Hematopoietic multipotent progenitor cell treated with erythropoietin and hydrocortisone succinate and interleukin-3 and kit ligand, for 6 days (in vitro differentiated cells): Measurements from ENCODE around the gene KRTAP10-2.
"Not testable (repeated sequence)": the region's sequence is repeated elsewhere in the genome, so short reads cannot be mapped to it uniquely, and the experiment has no call there.

ENCODE experiments used
- DNase-seq: peaks from one replicate; pipeline ENCODE4 v3.0.0-alpha.2; 2015

Gene KRTAP10-2

GRCh38 chr21:44582055-44582454 is 30.8 kb upstream of the KRTAP10-2 start:
- DNase-seq: no peak

DNA sequence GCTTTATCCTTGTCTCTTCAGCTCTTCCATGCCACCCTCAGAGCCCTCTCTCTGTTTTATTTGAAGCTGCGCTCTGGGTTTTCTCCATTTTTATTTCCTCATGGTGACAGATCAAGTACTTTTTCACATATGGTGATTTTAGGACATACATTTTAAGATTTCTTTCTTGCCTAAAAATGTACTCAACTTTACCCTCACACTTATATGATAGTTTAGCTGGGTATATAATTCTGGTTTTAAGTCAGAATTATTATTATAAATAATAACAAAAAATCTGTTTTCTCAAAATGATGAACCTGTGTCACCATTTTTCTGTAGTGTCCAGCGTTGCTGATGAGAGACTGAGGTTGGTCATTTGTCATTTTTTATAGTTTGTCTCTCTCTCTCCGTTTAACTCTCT is 29.9 kb upstream of the KRTAP10-2 start:
- DNase-seq: no peak

DNA sequence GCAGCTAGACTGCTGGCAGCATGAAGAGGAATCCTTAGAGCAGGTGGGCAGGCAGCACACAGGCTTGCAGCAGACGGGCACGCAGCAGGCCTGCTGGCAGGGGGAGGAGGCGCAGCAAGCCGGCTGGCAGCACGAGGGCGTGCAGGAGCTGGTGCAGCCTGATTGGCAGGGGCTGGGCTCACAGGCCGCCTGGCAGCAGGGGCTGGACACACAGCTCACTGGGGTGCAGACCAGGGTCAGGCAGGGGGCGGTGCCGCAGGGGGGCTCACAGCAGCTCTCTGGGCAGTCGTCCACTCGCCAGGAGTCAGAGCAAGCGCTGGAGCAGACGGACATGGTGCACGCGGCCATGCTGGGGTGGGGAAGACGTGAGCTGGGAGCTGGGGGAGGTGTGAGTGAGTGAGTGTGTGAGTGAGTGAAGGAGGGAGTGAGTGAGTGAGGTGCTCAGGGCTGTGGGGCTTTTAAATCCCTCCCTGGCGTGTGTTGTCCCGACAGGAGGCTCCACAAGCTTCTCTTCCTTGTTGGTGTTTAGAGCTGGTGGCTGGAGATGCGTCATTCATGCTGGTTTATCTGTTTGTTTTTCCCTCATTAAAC is 29.0 kb upstream of the KRTAP10-2 start, which contains the start of gene KRTAP10-5:
TSS of gene KRTAP10-5 (minus strand) at position 374 of the 591 bp plus-strand sequence. CDS start at position 348, 26 bp downstream.
- not testable (repeated sequence) for DNase-seq

GRCh38 chr21:44579833-44580144 is 28.5 kb upstream of the KRTAP10-2 start:
- no peak for DNase-seq

DNA sequence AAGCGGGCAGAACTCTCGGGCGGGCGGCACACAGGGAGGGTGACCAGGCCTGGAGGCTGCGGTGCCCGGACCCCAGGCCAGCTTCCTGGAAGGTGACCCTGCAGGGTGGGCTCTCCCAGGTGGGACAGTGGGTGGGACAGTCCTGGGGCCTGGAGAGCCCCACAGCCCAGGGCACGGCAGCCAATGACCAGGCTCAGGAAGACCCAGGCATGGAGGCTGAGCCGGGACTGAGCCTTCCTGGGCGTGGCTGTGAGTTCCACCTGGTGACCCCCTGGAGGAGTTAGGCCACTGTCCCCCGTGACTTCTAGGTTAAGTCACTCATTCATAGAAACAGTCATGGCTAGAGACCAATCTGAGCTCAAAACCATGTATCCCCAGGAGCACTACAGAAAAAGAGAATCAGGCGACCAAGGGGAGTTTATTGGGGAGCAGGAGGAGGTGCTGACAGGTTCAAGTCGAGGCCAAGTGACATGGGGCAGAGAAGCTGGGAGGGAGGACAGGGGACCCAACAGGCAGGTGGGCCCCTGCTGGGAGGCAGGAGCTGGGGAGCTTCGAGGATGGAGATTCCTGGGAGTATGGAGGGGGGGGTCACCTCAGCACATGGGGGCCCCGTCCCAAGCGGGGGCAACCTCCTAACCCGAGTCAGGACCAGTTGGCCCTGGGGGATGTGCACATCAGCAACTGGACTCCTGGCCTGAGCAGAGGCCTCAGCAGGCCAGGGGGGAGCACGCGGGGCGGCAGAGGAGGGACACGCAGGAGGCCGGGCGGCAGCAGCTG is 27.9 kb upstream of the KRTAP10-2 start:
- DNase-seq: no peak

DNA sequence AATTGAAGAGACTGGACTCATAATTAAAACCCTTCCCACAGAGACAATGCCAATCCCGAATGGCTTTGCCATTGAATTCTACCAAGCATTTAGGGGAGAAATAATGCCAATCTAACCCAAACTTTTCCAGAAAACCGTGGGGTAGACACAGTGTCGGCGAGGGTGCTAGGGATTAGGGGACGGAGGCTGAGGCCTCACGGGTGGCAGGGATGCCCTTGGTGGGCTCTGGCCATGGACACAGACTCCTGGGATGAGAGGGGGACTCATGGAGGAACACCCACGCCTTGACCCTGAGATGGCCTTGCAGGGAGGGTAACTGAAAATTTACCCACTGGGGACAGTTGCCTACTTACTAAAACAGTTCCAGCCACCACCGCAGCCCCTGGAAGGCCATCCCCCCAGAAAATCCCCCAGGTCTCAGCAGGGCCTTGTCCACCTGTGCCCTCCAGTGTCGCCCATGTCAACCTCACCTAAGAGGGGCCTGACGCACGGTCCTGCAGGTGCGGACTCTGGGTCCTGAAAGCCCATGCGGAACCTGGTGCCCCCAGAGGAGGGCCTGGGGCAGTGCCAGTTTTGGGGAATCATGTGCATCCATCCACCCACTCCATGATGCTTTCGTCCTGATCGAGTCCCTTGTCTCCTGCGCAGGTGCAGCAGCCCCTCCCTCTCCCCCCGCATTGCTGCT is 27.2 kb upstream of the KRTAP10-2 start:
- DNase-seq: no peak

- DNase-seq: no peak
Measured at GRCh38 chr21:44576025-44576420, 24.7 kb upstream of the KRTAP10-2 start.

GRCh38 chr21:44575307-44576024 is 24.2 kb upstream of the KRTAP10-2 start:
- no peak for DNase-seq

DNA sequence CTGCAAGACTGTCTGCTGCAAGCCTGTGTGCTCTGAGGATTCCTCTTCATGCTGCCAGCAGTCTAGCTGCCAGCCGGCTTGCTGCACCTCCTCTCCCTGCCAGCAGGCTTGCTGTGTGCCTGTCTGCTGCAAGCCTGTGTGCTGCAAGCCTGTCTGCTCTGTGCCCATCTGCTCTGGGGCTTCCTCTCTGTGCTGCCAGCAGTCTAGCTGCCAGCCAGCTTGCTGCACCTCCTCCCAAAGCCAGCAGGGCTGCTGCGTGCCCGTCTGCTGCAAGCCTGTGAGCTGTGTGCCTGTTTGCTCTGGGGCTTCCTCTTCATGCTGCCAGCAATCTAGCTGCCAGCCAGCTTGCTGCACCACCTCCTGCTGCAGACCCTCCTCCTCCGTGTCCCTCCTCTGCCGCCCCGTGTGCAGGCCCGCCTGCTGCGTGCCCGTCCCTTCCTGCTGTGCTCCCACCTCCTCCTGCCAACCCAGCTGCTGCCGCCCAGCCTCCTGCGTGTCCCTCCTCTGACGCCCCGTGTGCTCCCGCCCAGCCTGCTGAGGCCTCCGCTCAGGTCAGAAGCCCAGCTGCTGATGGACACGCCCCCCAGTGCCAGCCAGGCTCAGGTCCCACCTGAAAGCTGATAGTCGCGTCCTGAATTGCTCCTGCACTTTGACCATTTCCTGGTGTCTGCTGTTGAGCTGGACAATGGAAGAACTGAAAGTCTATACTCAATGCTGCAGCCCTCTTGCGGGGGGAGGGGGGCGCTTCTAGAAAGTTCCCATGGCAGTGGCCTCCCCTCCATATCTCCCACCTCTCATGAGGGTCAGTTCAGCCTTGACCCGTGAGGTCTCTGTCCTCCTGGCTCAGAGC is 23.4 kb upstream of the KRTAP10-2 start:
- DNase-seq: no peak

- DNase-seq: not testable (repeated sequence)
Measured at GRCh38 chr21:44573630-44574456, 22.5 kb upstream of the KRTAP10-2 start, which contains the start of gene KRTAP10-4. Gene KRTAP10-4 (plus strand): TSS chr21:44573729. CDS start chr21:44573759, 30 bp downstream.

DNA sequence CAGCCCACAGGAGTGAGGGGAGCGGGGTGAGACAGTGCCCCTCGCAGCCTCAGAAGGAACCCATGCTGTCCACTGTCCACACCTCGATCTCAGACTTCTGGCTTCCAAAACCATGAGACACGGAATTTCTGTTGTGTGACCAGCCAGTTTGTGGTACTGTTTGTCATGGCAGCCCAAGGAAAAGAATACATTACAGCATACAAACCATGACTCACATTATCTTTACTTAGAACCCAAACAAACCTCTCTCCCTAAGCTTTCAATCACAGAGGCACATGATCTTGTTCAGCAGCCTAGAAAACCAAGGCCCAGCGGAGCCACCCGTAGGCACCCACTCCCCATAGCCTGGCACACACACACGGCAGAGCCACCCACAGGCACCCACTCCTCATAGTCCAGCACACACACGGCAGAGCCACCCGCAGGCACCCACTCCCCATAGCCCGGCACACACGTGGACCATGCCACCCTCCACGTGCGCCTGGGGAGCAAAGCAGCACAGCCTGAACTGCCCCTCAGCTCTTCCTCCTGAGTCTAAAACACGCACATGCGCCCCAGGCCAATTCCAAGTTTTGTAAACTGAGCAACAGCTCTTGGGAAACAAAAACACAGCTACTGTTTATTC is 21.8 kb upstream of the KRTAP10-2 start:
- no peak for DNase-seq

DNA sequence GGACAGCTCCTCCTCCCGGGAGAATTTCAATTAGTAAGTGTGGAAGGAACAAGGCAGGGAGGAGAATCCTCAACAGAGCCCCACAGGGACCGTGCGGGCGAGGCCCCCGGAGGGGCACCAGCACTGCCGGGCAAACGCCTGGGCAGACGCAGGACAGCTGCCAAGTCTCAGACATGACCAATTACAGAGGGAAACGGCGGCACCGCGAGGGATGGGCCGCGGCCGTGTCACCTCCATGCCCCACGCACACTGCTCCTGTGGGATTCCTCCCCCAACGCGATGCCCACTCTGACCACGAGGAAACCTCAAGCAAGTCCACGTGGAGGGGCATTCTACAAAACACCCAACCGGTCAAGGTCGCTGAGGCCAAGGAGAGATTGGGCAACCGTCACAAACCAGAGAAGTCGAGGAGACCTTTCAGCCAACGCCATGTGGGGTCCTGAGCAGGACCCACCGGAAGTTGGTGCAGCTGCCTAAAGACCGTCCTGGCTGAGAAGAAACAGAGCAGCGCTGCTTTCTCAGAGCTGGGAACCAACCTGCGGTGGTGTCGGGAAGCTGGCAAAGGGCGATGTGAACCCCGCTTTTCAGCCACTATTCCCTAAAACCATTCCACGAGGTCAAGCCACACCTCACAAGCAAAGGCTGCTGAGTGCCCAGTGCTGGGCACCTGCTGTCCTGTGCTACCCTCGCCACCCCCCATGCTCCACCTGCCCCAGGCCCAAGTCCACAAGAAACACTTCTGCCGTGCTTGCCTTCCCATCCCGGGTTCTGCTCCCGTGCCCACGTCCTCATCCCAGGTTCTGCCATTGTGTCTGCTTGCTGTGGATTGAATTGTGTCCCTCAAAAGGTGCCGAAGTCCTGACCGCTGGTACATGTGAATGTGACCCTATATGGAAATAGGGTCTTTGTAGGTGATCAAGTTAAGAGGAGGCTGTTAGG is 20.8 kb upstream of the KRTAP10-2 start:
- no peak for DNase-seq

DNA sequence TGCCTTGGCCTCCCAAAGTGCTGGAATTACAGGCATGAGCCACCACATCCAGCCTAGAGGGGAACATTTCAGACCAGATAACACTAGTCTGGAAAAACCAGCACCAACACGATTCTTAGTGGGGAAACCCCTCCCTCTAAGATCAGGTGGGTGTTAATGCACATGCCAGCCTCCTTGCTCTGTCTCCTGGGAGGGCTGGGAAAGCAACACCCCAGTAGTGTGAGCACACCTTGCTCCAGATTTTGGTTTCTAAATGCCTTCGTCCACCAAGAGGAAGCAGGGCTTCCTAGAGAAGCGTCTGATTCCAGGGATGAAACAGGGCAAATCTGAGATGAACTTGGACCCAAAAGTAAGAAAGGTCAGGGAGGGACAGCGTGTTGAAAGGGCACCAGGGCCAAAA is 20.0 kb upstream of the KRTAP10-2 start:
- DNase-seq: no peak

DNA sequence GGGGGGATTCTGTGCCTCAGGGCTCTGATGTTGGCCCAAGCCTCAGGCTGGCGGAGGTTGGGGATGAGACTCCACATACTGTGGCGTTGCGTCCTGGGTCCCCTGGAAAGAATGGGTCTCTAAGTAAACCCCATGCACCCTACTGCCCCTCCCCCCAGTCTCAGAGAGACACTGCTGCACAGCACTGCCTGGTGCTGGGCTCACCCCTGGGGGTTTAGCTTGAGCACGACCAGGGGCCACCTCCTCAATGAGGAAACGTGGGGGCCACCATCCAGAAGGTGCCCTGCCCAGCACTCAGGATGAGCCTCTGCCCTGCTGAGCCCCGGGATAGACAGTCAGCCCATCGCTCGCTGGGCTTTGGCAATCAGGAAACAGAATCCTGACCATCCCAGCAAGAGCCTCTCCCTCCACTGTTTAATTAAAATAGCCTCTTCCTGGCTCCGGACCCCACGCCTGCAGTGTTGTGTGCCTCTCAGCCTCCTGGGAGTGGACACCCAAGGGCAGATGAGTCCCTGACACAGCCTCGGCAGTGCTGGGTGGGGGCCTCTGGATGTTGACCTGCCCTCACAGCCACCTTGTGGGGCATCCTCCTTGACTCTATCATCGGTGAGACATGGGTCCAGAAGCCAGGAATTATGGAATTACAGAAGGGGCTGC is 18.7 kb upstream of the KRTAP10-2 start:
- no peak for DNase-seq

DNA sequence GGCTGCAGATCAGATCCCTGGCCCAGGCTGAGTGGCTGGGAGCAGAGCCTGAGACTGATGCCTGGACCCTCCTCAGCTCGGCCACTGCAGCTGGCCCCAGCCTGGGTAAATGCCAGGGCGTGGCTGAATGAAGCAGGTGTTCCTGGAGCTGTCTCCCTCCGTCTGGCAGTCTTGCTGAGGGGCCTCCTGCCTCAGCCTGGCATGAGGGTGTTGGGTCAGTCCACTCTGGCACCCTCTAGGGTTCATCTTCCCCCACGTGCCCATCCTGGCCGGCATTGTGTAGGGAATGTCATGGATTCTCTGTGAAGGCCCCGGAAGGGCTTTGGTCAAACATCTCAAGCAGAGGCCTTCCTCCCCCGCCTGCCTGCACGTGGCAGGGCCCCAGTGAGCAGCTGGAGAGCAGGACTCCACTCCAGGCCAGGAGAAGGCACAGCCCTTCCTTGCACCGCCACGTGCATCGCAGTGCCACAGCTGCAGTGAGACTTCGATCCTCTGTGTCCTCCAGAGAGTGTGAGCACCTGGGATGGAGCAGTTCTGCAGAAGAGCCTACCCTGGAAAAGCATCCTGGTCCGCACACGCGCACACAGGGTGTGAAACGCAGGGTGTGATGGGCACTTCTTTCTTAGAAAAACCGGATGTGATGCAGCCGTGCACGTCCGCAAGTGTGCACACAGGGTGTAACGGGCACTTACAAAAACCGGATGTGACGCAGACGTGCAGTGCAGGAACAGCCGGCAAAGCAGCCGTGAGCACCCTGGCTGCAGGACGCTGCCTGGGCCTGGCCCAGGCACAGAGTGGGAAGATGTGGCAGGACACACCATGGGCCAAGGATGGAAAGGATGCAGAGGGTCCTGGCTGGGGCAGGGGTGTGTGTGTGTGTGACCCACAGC is 17.6 kb upstream of the KRTAP10-2 start:
- DNase-seq: no peak

- no peak for DNase-seq
Measured at GRCh38 chr21:44568261-44568660, 17.0 kb upstream of the KRTAP10-2 start.

- no peak for DNase-seq
Measured at GRCh38 chr21:44567481-44568171, 16.3 kb upstream of the KRTAP10-2 start.
